Right lobe of liver (tissue), 4 donors: ENCODE measurements around the gene EMCN.

Experiments
- POLR2A ChIP-seq: fragments of 450-650 bp; IDR thresholded peaks from one replicate; pipeline ENCODE4 v1.6.1; 2017; ENCODE audit warnings: antibody characterized with exemption, mild to moderate bottlenecking
- TF ChIP-seq, protein P1 (sequence below), 4 donors: fragments of 200-600 bp in 3 of 4; fragments of 450-650 bp in 1 of 4; IDR thresholded peaks; one replicate each; pipeline versions ENCODE4 v1.5.1 to v1.8.0; 2016 to 2022; ENCODE audit warnings: antibody characterized with exemption in 4 of 4, mild to moderate bottlenecking in 2 of 4
- donor health status: DM: no; HTN: no; CAD: no.
- donor health status: DM: no; HTN: no; CAD: no.
- donor health status: DM: no; HTN: yes; CAD: no.

- TF ChIP-seq, protein P1, sequence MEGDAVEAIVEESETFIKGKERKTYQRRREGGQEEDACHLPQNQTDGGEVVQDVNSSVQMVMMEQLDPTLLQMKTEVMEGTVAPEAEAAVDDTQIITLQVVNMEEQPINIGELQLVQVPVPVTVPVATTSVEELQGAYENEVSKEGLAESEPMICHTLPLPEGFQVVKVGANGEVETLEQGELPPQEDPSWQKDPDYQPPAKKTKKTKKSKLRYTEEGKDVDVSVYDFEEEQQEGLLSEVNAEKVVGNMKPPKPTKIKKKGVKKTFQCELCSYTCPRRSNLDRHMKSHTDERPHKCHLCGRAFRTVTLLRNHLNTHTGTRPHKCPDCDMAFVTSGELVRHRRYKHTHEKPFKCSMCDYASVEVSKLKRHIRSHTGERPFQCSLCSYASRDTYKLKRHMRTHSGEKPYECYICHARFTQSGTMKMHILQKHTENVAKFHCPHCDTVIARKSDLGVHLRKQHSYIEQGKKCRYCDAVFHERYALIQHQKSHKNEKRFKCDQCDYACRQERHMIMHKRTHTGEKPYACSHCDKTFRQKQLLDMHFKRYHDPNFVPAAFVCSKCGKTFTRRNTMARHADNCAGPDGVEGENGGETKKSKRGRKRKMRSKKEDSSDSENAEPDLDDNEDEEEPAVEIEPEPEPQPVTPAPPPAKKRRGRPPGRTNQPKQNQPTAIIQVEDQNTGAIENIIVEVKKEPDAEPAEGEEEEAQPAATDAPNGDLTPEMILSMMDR (IDR thresholded peaks at IDR 0.05), result no peak
- no peak for TF ChIP-seq POLR2A
Measured at GRCh38 chr4:100386270-100386669, 131.6 kb downstream of the EMCN start.
